ENCODE measurements around the gene ATP2B2.

ATP2B2 gene

GRCh38 chr3:10334459-10334858, 170.9 kb downstream of the ATP2B2 start:
- no peak for DNase-seq (ENCODE audit: low read depth)
- H3K4me3 ChIP-seq (ENCODE audit: low read depth, low read length) = no peak overlapping the region
- TF ChIP-seq CTCF (IDR thresholded peaks at IDR 0.05; ENCODE audit: low read depth, low read length, missing control alignments) = no peak

GRCh38 chr3:10334042-10334441, 171.3 kb downstream of the ATP2B2 start:
- no peak for DNase-seq (ENCODE audit: low read depth)
- no peak for TF ChIP-seq CTCF (IDR thresholded peaks at IDR 0.05; ENCODE audit: low read depth, low read length, missing control alignments)
- no peak overlapping the region for H3K4me3 ChIP-seq (ENCODE audit: low read depth, low read length)

GRCh38 chr3:10333349-10333650, 172.1 kb downstream of the ATP2B2 start:
- no peak for DNase-seq (ENCODE audit: low read depth)
- no peak overlapping the region for H3K4me3 ChIP-seq (ENCODE audit: low read depth, low read length)
- TF ChIP-seq CTCF (IDR thresholded peaks at IDR 0.05; ENCODE audit: low read depth, low read length, missing control alignments) = no peak

- DNase-seq (ENCODE audit: low read depth) = no peak
- H3K4me3 ChIP-seq (ENCODE audit: low read depth, low read length) = no peak overlapping the region
- no peak for TF ChIP-seq CTCF (IDR thresholded peaks at IDR 0.05; ENCODE audit: low read depth, low read length, missing control alignments)
These were observed 172.7 kb downstream of the ATP2B2 start for GRCh38 chr3:10332481-10333348.

GRCh38 chr3:10331320-10331719, 174.1 kb downstream of the ATP2B2 start:
- H3K4me3 ChIP-seq (ENCODE audit: low read depth, low read length) = no peak overlapping the region
- no peak for DNase-seq (ENCODE audit: low read depth)
- TF ChIP-seq CTCF (IDR thresholded peaks at IDR 0.05; ENCODE audit: low read depth, low read length, missing control alignments) = no peak

- TF ChIP-seq CTCF (IDR thresholded peaks at IDR 0.05; ENCODE audit: low read depth, low read length, missing control alignments) = no peak
- H3K4me3 ChIP-seq (ENCODE audit: low read depth, low read length) = no peak overlapping the region
- no peak for DNase-seq (ENCODE audit: low read depth)
These were observed 175.1 kb downstream of the ATP2B2 start for GRCh38 chr3:10330319-10330718.

GRCh38 chr3:10329495-10330015, 175.8 kb downstream of the ATP2B2 start:
- no peak overlapping the region for H3K4me3 ChIP-seq (ENCODE audit: low read depth, low read length)
- TF ChIP-seq CTCF (IDR thresholded peaks at IDR 0.05; ENCODE audit: low read depth, low read length, missing control alignments) = no peak
- no peak for DNase-seq (ENCODE audit: low read depth)
